Trophoblast cell (in vitro differentiated cells and primary cell): Measurements from ENCODE around the gene LCN10.

Experiments used
- DNase-seq, 2 donors: peaks; one replicate each; pipeline ENCODE4 v3.0.0-alpha.2; 2016
- H2AFZ ChIP-seq: 2 replicates; pipeline ENCODE4 v1.6.1; 2013; ENCODE audit warnings: low read length, moderate library complexity, mild to moderate bottlenecking; ENCODE audit not compliant: insufficient read depth, poor library complexity
- H2AK5ac ChIP-seq: 2 replicates; pipeline ENCODE4 v1.6.1; 2013; ENCODE audit warnings: mild to moderate bottlenecking, low read length
- H2BK120ac ChIP-seq: 2 replicates; pipeline ENCODE4 v1.6.1; 2013; ENCODE audit warnings: low read length, mild to moderate bottlenecking, moderate library complexity; ENCODE audit not compliant: insufficient read depth, poor library complexity
- H2BK12ac ChIP-seq: 2 replicates; pipeline ENCODE4 v1.6.1; 2013; ENCODE audit warnings: mild to moderate bottlenecking, low read length, moderate library complexity
- H2BK5ac ChIP-seq: 2 replicates; pipeline ENCODE4 v1.6.1; 2013; ENCODE audit warnings: low read length, low read depth, moderate library complexity, mild to moderate bottlenecking; ENCODE audit not compliant: poor library complexity
- H3K14ac ChIP-seq: 2 replicates; pipeline ENCODE4 v1.6.1; 2013; ENCODE audit warnings: mild to moderate bottlenecking, low read length
- H3K18ac ChIP-seq: 2 replicates; pipeline ENCODE4 v1.6.1; 2013; ENCODE audit warnings: mild to moderate bottlenecking, low read length
- H3K23ac ChIP-seq: 2 replicates; pipeline ENCODE4 v1.6.1; 2013; ENCODE audit warnings: low read length
- H3K27ac ChIP-seq: 2 replicates; pipeline ENCODE4 v1.5.1; 2013; ENCODE audit warnings: low read depth, mild to moderate bottlenecking, inconsistent platforms, low read length, moderate library complexity
- H3K27me3 ChIP-seq: 2 replicates; pipeline ENCODE4 v1.6.1; 2013; ENCODE audit warnings: inconsistent platforms, mild to moderate bottlenecking, low read length, moderate library complexity; ENCODE audit not compliant: insufficient read depth
- H3K36me3 ChIP-seq, 2 experiments: 1 replicate in 1 of 2; 2 replicates in 1 of 2; pipeline ENCODE4 v1.6.1; 2013; ENCODE audit warnings: low read length in 2 of 2, mild to moderate bottlenecking in 2 of 2, moderate library complexity in 1 of 2; ENCODE audit not compliant: insufficient read depth in 2 of 2, control insufficient read depth in 1 of 2
- H3K4ac ChIP-seq: 2 replicates; pipeline ENCODE4 v1.6.1; 2013; ENCODE audit warnings: low read depth, mild to moderate bottlenecking, low read length, moderate library complexity
- H3K4me1 ChIP-seq, 2 experiments: 1 replicate in 1 of 2; 2 replicates in 1 of 2; pipeline ENCODE4 v1.6.1; 2013; ENCODE audit warnings: low read length in 2 of 2, mild to moderate bottlenecking in 2 of 2, moderate library complexity in 1 of 2; ENCODE audit not compliant: insufficient read depth in 2 of 2, control insufficient read depth in 1 of 2
- H3K4me2 ChIP-seq: 2 replicates; pipeline ENCODE4 v1.6.1; 2013; ENCODE audit warnings: inconsistent platforms, mild to moderate bottlenecking, low read length, moderate library complexity
- H3K4me3 ChIP-seq: 2 replicates; pipeline ENCODE4 v1.5.1; 2013; ENCODE audit warnings: mild to moderate bottlenecking, low read depth, low read length, inconsistent platforms
- H3K79me1 ChIP-seq: one replicate; pipeline ENCODE4 v1.6.1; 2013; ENCODE audit warnings: low read length
- H3K79me2 ChIP-seq: 2 replicates; pipeline ENCODE4 v1.6.1; 2013; ENCODE audit warnings: low read length, mild to moderate bottlenecking; ENCODE audit not compliant: control insufficient read depth, insufficient read depth, poor library complexity
- H3K9ac ChIP-seq: 2 replicates; pipeline ENCODE4 v1.6.1; 2013; ENCODE audit warnings: mild to moderate bottlenecking, low read length
- H3K9me3 ChIP-seq: 2 replicates; pipeline ENCODE4 v1.6.1; 2013; ENCODE audit warnings: low read depth, mild to moderate bottlenecking, control low read depth, inconsistent platforms, low read length; ENCODE audit not compliant: insufficient read depth
- H4K12ac ChIP-seq: 2 replicates; pipeline ENCODE4 v1.6.1; 2013; ENCODE audit warnings: low read depth, mild to moderate bottlenecking, low read length, moderate library complexity
- H4K8ac ChIP-seq: 2 replicates; pipeline ENCODE4 v1.6.1; 2013; ENCODE audit warnings: low read depth, mild to moderate bottlenecking, low read length, moderate library complexity
- H4K91ac ChIP-seq: one replicate; pipeline ENCODE4 v1.6.1; 2013; ENCODE audit warnings: low read depth, mild to moderate bottlenecking, low read length, moderate library complexity
- WGBS: extraction: QIAGEN DNeasy Blood & Tissue Kit; methylation state at CpG from one replicate; pipeline ENCODE4 v1.1.7; 2013; ENCODE audit warnings: missing lambda C conversion rate; ENCODE audit not compliant: insufficient read length, insufficient coverage; ENCODE audit errors: extremely low coverage; 5-methylcytosine and 5-hydroxymethylcytosine counted together

The LCN10 gene

DNA sequence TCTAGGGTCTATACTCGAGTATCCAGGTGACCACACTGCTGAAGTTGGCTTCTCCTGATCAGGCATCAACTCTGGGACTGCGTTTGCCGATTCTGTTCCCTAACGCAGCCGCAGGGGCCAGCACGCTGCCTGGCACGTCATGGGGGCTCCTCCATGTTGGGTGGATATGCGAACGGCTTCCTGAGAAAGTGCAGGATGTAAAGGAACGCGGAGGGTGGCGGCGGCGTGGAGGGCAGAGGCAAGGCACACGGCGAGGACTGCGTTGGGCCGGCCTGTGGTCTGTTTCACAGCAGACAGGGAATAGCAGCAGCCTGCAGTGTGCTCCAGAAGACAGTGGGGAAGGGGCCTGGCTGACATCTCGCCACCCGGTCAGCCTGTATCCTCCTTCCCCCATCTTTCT is 3.8 kb downstream of the LCN10 start:
- no CpG with 5 or more reads among the region's 20 CpGs for WGBS
- Histone ChIP-seq H2BK5ac (no peak overlapping the region), H3K14ac (no peak overlapping the region), H3K79me2 (no peaks in the 10 kb centered on the region), H3K4ac (no peak overlapping the region), H2AFZ (no peak overlapping the region), H3K4me2 (no peak overlapping the region), H3K79me1 (no peaks in the 10 kb centered on the region), H3K18ac (no peak overlapping the region), H4K12ac (no peak overlapping the region), H3K4me3 (no peak overlapping the region), H4K91ac (no peak overlapping the region), H3K9ac (no peak overlapping the region), H3K27me3 (no peaks in the 10 kb centered on the region), H3K23ac (no peak overlapping the region), H2BK120ac (no peak overlapping the region), H3K36me3 (no peaks in the 10 kb centered on the region), H3K4me1 (no peaks in the 10 kb centered on the region), H3K9me3 (peaks cover 3% of the 10 kb centered on the region), H3K27ac (no peak overlapping the region), H2BK12ac (no peak overlapping the region), H4K8ac (no peak overlapping the region), H2AK5ac (no peak overlapping the region)
- peak in 1 of 2 donors; percentile 13 for DNase-seq

DNA sequence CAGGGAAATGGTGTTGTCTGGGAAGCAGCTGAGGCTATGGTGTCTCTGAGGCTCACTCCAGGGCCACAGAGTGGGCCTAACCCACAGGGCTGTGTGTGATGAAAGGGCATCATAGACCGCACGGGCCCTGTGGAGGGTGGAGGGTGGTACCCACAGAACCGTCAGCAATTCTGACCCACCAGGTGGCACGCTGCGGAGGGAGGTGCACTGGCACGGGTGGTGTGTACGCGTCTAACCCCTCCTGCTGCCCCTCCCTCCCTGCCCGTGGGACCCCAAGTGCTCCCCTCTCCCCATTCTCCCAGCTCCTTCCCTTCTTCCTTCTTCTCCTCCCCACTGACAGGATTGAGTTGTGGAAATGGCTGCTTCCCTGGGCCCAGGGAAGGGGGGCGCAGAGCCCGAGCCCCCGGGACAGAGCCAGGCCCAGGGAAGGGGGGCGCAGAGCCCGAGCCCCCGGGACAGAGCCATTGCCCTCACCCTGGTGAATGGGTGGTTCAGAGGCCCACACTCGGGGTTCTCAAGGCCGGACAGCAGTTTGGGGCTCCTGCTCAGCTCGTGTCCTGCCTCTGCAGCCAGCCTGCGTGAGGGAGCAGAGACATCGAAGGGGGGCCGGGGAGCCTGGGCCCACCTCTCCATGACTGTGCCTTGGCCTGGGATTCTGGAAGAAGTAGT is 6.8 kb downstream of the LCN10 start:
- no peak overlapping the region for H3K4me3 ChIP-seq
- no peak overlapping the region for H2AFZ ChIP-seq
- no peak overlapping the region for H4K12ac ChIP-seq
- no peak overlapping the region for H3K4ac ChIP-seq
- peaks cover 6% of the 10 kb centered on the region for H3K9me3 ChIP-seq
- H3K79me1 ChIP-seq, result no peaks in the 10 kb centered on the region
- no peaks in the 10 kb centered on the region for H3K36me3 ChIP-seq
- H4K91ac ChIP-seq, result no peak overlapping the region
- no peak overlapping the region for H3K27ac ChIP-seq
- no peak overlapping the region for H2BK5ac ChIP-seq
- no peak overlapping the region for H2BK120ac ChIP-seq
- H3K4me2 ChIP-seq, result no peak overlapping the region
- no peak overlapping the region for H3K9ac ChIP-seq
- H3K14ac ChIP-seq, result no peak overlapping the region
- H3K79me2 ChIP-seq, result no peaks in the 10 kb centered on the region
- H4K8ac ChIP-seq, result no peak overlapping the region
- H3K18ac ChIP-seq, result no peak overlapping the region
- DNase-seq, result no peak
- no peak overlapping the region for H2AK5ac ChIP-seq
- H3K4me1 ChIP-seq, result no peaks in the 10 kb centered on the region
- H3K23ac ChIP-seq, result no peak overlapping the region
- H2BK12ac ChIP-seq, result no peak overlapping the region
- no peaks in the 10 kb centered on the region for H3K27me3 ChIP-seq
- no CpG with 5 or more reads among the region's 21 CpGs for WGBS

DNA sequence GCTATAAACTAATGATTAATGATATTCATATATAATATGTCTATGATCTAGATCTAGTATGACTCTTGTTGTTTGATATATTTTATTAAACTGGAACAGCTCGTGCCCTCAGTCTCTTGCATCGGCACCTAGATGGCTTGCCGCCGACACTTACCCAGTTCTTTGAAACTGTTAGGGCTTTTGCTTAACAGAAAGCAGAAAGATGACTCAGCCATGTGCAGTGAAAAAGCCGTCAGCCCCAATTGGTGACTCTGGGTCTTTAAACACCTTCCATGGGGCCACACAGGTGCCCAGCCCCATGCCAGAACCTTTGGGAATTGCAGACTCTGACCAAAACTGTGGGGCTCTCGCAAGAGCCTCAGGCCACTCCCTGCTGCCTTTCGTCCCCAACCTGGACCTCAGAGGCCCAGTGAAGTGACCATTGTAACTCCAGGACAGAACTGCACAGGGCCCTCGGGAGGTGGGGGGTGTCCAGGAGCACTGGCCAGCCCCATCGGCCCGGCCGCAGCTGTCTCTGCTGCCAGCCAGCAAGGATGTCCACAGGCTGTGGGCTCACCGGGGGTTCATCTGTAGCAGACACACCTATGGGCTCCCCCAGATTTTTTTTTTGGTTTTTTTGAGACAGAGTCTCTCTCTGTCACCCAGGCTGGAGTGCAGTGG is 7.8 kb downstream of the LCN10 start:
- H3K9me3 ChIP-seq, result peaks cover 6% of the 10 kb centered on the region
- H2AFZ ChIP-seq, result no peak overlapping the region
- no peak for DNase-seq
- no peak overlapping the region for H3K14ac ChIP-seq
- no peaks in the 10 kb centered on the region for H3K79me1 ChIP-seq
- no peak overlapping the region for H3K27ac ChIP-seq
- H3K4me3 ChIP-seq, result no peak overlapping the region
- H2BK12ac ChIP-seq, result no peak overlapping the region
- no peak overlapping the region for H4K12ac ChIP-seq
- H3K9ac ChIP-seq, result no peak overlapping the region
- H3K4me1 ChIP-seq, result no peaks in the 10 kb centered on the region
- H2AK5ac ChIP-seq, result no peak overlapping the region
- H3K4me2 ChIP-seq, result no peak overlapping the region
- no peak overlapping the region for H4K91ac ChIP-seq
- H3K4ac ChIP-seq, result no peak overlapping the region
- no peaks in the 10 kb centered on the region for H3K79me2 ChIP-seq
- no peak overlapping the region for H2BK120ac ChIP-seq
- no CpG with 5 or more reads among the region's 12 CpGs for WGBS
- H3K36me3 ChIP-seq, result no peaks in the 10 kb centered on the region
- no peaks in the 10 kb centered on the region for H3K27me3 ChIP-seq
- H2BK5ac ChIP-seq, result no peak overlapping the region
- no peak overlapping the region for H3K18ac ChIP-seq
- H3K23ac ChIP-seq, result no peak overlapping the region
- no peak overlapping the region for H4K8ac ChIP-seq

GRCh38 chr9:136733611-136734010 is 9.1 kb downstream of the LCN10 start:
- Histone ChIP-seq H3K14ac (no peak overlapping the region), H3K4me2 (no peak overlapping the region), H3K9me3 (peaks cover 6% of the 10 kb centered on the region), H3K36me3 (no peaks in the 10 kb centered on the region), H3K79me2 (no peaks in the 10 kb centered on the region), H3K4me3 (no peak overlapping the region), H4K91ac (no peak overlapping the region), H2BK5ac (no peak overlapping the region), H2BK120ac (no peak overlapping the region), H4K8ac (no peak overlapping the region), H3K27me3 (no peaks in the 10 kb centered on the region), H2AFZ (no peak overlapping the region), H3K9ac (no peak overlapping the region), H3K79me1 (peaks cover 2% of the 10 kb centered on the region), H3K23ac (no peak overlapping the region), H3K27ac (no peak overlapping the region), H4K12ac (no peak overlapping the region), H3K4ac (no peak overlapping the region), H3K18ac (no peak overlapping the region), H2BK12ac (no peak overlapping the region), H2AK5ac (no peak overlapping the region), H3K4me1 (peaks cover 0 to 3% of the 10 kb centered on the region in 2 experiments)
- no peak for DNase-seq
- WGBS, result no CpG with 5 or more reads among the region's 12 CpGs
